ENCODE measurements around the gene ARHGAP8.
"Not testable (repeated sequence)": the region's sequence is repeated elsewhere in the genome, so short reads cannot be mapped to it uniquely, and the experiment has no call there.

The ARHGAP8 gene

DNA sequence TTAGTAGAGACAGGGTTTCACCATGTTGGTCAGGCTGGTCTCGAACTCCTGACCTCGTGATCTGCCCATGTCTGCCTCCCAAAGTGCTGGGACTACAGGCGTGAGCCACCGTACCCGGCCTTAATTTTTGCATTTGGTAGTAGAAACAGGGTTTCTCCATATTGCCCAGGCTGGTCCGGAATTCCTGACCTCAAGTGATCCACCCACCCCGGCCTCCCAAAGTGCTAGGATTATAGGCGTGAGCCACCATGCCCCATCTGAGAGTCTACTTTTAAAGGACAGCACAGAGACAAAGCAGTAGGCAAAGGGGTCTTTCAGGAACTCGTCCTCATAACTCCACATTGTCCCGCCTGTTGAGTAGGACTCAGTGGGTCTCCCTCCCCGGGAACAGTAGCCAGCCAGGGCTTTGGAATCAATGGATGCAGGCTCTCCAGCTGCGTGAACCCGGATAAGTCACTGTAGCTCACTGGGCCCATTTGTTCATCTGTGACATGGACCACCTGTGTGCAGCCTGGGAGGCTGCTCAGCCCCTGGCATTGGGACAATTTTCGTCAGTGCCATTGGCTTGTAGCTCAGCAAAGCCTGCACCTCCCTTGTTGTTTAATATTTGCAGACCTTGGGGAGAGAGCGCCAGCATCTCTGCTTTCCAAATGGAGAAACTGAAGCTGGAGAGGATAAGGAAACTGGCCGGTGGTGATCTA lies 86.1 kb downstream of the ARHGAP8 start:
- no peak for DNase-seq

DNA sequence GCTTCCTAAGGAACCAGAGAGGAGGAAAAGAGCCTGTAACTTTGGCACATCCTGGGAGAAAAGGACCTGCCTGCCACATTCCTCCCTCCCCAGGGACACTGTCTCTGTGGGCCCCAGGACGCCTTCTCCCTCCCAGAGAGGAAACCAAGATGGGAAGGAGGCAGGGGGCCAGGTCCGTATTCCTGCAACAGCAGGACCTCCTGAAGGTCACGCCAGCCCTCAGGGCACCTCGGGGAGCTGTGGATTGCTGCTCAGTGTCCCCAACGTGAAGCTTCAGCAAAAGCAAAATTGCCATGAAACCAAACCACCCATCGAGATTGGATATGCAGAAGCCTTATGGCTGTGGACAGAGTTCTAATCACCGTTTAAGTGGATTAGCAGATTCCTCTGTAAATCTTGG lies 86.7 kb downstream of the ARHGAP8 start:
- no peak for DNase-seq

DNA sequence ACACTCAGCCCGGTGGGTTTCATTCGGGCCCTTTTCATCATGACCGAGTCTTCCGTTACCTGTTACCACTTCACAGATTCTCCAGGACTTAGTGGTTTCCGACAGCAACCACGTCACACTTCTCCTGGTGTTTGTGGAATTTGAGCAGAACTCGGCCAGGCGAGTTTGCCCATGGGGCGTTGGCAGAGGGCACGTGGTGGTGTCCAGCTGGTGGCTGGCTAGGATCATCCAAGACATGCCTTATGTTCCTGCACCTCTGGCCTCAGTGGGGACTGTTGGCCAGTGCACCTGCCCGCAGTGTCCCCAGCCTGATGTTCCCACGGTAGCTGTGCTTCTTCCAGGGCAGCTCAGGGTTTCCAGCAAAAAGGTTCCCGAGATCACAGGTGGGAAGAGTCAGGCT lies 87.3 kb downstream of the ARHGAP8 start:
- no peak for DNase-seq

DNA sequence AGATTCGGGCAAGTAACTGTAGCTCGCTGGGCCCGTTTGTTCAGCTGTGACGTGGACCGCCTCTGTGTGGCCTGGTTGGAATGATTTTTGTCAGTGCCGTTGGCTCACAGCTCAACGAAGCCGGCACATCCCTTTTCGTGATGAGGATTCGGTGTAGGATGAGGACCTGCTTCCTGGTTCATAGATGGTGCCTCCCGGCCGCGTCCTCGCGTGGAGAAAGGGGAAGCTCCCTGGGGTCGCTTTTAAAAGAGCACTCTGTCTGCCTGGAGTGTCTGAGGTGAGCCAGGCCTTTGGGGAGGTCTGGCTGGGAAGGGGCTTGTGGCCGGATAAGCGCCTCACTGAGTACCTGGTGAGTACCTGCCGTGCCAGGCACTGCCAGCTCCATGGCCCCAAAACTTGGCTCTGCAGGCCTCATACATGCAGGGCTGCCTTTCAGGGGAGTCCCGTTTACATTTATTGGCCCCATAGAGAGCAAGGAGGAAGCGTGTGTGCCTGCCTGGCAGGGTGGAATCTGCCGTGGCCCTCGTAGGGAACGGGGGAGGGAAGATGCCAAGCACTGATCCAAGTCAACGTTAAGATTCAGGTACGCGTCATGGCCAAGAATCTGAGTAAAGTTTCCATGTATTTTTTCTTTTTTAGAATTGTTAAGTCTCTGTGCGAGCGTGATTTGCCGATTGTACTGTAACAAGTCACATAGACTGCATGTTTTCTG lies 88.4 kb downstream of the ARHGAP8 start:
- DNase-seq: no peak

DNA sequence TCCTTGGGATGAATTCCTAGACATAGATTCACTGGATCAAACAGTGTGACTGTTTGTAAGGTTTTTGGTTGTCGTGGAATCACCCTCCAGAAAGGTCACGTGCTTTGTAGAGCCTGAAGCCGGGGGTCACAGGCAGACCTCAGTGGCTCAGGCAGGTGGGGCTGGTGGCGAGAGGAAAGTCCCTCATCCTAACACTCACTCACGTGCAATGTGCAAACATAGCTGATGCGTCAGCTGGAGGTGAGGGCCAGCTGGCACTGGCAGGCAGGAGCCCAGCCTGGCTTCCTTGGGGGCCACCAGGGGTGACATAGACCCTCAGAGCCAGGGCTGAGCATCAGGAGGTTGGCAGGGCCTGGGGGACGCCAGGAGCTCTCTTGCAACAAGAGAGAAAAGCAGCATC lies 90.0 kb downstream of the ARHGAP8 start:
- DNase-seq: no peak

DNA sequence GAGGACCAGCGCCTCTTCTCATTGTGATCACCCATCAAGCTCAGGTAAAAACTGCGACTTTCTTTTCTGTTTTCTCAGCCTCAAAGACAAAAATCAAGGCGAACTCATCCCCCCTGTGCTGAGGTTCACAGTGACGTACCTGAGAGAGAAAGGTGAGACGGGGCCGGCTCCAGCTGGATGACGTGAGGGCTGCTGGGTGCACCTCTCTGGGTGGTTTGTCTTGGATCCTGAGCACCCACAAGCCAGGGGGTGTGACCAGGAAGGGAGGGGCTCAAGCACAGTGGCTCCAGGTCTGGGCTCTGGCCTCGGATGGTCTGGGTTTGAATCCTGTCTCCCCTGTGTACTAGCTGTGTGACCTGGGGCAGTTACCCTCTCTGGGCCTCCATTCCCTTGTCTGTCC lies 92.8 kb downstream of the ARHGAP8 start:
- no peak for DNase-seq

DNA sequence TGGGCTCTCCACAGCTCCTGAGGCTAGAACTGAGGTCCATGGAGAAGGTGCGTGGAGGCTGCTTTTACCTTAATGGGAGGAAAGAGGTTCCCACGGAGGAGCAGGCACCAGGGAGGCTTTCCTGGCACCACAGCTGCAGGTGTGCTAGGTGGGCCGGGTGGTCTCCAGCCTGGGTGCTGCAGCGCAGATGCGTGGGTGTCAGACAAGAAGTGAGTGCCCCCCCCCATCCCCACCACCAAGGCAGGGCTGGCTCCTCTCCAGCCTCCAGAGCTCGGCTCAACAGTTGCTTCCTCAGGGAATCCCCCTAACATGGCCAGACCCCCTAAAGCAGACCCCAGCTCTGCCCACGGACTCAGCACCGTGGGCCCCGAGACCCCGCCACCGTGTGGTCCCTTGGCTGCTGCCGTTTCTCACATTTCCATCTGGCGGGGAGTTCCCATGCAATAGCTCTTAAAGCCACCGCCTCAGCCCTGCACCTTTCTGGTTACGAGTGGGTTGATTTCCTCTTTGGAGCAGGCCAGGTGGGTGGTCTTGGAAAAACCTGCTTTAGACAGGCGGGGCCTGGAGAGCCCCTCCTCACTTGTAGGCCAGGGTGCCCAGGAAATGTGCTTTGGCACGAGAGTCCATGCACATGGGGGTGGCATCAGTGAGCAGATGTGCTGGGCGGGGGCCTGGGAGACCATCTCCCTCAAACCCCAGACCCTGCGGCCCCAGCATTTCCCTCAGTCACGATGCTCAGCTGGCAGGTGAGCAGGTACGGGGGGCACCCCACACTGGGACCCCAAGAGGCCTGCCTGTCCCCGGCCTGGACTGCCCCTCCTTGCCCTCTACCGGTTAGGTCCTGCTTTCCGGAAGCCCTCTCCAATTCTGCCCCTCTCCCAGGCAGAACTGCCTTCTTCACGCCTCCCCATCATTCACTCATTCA lies 93.7 kb downstream of the ARHGAP8 start:
- DNase-seq: no peak

DNA sequence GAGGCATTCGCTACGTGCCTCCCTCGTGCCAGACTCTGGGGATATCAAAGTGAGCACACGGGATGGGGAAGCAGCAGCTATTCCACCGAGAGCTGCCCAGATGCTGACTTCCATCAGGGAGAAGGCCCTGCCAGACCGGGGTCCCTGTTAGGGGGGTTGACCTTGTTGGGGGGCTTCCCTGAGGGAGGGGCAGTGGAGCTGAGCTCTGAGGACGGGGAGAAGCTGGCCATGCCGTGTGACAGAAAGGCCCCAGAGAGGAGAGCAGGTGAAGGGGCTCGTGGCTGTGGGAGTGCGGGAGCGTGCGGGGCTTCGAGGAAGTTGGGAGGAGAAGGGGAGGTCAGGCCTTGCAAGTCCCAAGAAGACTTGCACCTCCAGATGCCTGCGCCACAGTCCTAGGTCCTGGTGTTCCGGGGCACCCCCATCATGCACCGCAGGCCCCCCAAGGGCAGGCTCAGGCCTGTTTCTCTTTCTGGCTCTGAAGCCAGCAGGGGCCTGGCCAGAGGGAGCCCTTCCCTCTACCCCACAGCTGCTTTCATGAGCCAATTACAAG lies 94.4 kb downstream of the ARHGAP8 start:
- DNase-seq: no peak

DNA sequence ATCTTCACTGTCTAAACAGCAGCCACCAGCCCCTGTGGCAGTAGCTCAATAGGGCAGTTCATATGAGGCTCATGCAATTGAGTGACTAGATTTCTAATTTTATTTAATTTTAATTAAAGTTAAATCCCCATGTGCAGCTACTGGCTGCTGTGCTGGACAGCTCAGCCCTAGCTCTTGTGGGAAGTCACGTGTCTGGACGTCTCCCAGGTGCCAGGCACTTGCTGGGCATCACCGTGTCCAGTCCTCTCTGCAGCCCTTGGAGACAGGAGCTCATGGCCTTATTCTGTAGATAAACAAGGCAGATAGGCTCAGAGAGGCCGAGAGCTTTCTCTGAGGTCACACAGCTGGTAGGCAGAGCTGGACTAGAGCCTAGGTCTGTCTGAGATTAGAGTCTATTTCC lies 95.0 kb downstream of the ARHGAP8 start:
- no peak for DNase-seq

DNA sequence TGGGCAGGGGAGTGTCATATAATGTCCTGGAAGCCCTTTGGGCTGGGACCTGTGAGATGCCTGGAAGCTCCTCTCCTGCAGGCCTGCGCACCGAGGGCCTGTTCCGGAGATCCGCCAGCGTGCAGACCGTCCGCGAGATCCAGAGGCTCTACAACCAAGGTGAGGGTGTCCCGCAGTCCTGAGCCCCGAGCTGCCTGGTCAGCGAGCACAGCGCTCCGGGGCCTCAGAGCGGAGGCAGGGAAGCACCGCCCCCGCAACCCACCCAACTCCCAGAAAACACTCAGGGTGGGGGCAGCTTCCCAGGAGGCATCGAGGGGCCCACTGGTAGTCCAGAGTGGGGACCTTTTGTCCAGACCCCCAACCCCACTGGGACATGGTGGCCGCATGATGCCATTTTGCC lies 95.5 kb downstream of the ARHGAP8 start:
- no peak for DNase-seq

DNA sequence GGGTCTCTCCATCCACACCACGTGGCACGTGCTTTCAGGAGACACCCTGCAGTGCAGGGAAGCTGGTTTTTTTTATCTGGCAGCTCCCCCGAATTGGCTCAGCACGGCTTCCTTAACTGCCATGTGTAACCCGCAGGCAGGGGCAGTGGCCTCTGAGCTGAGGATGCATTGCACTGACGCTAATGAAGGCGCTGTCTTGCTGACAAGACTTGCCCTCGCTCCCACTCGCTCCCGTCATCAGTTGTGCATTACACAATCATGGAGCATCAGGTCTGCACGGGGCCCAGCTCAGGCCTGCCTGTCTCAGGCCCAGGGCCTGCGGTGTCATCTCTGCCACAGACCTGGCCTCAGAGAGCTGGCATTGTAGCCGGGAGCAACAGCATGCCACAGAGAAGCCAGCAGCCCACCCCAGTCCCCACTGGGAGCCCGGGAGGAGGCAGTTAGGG lies 95.9 kb downstream of the ARHGAP8 start:
- no peak for DNase-seq

DNA sequence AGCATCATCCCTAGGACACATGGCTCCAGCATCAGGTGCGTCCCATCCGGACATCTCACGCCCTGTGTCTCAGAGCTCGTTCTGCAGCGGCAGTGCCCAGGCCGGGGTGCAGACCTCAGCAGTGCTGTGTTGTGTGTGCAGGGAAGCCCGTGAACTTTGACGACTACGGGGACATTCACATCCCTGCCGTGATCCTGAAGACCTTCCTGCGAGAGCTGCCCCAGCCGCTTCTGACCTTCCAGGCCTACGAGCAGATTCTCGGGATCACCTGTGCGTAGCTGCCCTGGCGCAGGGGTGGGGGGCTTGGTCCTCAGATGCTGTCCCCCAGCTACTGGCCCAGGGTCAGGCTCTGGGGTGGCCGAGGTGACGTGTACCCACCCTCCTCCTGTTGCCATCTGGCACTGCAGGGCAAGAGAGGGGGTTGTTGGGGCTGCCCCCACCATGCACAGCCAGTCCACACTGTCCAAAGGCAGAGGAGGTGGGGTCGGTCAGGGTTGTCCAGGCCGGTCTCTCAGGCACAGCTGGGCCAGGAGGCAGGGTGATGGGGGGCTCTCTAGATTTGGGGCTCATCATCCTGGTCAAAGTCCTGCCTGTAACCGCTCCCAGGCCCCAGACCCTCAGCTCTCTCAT lies 96.5 kb downstream of the ARHGAP8 start:
- DNase-seq: no peak

DNA sequence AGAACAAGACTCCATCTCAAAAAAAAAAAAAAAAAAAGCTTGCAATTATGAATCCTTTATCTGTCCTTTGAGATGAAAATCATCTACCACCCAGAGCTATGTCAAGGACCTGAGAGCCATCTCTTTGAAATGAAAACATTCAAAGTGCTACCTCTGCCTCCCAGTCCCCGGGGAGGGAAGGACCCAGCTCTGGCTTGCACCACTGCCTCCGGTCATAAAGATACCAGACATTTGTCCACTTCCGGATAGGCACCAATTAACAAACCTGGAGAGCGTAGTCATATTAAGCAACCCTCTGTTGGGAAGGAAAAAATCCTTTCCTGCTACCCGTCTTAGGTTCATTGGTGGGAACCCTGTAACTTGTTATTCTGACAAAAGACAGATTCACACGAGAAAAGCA lies 98.6 kb downstream of the ARHGAP8 start:
- DNase-seq: no peak

DNA sequence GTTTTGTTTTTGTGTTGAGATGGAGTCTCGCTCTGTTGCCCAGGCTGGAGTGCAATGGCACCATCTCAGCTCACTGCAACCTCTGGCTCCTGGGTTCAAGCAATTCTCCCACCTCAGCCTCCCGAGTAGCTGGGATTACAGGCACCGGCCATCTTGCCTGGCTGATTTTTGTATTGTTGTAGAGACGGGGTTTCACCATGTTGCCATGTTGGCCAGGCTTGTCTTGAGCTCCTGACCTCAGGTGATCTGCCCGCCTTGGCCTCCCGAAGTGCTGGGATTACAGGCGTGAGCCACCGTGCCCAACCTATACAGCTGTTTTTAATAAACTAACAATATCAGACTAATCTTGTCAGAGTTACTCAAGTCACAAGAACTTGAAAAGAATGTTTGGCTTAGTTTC lies 102.3 kb downstream of the ARHGAP8 start:
- DNase-seq: not testable (repeated sequence)

DNA sequence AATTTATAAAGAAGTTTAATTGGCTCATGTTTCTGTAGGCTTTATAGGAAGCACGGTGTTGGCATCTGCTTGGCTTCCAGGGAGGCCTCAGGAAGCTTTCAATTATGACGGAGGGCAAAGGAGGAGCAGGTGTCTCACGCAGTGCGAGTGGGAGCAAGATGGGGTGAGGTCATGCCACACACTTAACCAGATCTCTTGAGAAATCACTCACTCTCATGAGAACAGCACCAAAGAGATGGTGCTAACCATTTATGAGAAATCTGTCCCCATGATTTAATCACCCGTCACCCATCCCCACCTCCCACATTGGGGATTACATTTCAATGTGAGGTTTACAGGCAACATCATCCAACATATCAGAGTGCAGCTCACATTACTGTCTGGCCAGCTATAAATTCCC lies 103.5 kb downstream of the ARHGAP8 start:
- no peak for DNase-seq

DNA sequence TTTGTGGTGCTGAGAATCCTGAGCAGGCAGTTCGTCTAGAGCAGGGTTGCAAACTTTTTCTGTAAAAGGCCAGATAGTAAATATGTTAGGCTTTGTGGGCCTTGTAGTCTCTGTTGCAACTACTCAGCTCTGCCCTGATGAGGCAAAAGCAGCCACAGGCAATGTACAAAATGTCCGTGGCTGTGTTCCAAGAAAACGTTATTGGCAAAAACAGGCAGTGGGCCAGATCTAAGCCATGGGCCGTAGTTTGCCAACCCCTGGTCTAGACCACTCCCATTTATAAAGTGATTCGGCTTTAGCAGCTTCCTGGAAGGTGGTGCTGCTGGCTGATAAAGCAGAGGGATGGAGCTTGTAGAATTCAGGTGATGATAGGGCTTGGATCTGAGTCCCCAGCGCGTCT lies 106.4 kb downstream of the ARHGAP8 start:
- DNase-seq: not testable (repeated sequence)

DNA sequence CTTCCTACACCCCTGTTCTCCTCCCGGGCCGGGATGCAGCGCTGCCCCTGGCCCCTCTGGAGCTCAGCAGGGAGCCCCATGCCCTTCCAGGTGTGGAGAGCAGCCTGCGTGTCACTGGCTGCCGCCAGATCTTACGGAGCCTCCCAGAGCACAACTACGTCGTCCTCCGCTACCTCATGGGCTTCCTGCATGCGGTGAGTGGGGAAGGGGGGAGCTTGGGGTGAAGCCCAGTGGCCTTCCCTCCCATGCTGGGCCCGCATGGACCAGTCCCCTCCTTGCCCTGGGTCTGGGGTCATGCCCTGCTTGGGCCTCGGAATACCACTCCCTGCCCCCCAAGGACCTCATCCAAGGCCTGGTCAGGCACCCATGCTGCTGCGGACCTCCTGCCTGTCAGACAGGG lies 107.3 kb downstream of the ARHGAP8 start:
- DNase-seq: no peak

DNA sequence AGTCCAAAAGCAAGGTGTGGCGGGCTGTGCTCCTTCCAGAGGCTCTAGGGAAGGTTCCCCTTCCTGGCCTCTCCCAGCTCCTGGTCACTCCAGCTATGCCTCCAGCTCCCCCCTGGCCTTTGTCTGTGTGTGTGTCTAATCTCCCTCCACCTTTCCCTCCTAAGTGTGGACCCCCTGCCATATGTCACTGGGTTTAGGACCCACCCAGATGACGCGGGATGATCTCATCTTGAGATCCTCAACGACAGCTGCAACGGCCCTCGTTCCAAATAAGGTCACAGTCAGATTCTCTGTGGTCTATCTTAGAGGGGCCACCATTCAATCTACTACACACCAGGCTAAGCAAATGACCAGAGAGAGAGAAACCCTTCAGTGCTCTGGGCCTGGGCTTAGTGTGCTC lies 107.9 kb downstream of the ARHGAP8 start:
- no peak for DNase-seq

DNA sequence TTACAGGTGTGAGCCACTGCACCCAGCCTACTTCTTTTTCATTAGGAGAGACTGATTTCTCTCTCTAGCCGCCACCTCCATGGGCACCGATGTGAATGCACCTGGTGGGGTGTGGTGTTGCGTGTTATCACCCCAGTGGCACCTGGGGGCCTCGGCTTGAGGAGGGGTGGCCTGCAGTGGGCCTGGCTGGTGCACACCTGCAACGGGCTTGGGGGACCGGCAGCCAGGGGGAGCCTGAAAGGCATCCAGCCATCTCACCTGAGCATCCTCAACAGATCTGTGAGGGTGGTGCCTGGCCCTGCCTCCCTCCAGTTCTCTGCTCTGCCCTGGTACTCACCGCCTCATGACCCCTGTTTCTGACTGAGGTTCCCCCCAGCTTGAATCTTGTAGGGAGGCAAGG lies 108.9 kb downstream of the ARHGAP8 start:
- DNase-seq: no peak

DNA sequence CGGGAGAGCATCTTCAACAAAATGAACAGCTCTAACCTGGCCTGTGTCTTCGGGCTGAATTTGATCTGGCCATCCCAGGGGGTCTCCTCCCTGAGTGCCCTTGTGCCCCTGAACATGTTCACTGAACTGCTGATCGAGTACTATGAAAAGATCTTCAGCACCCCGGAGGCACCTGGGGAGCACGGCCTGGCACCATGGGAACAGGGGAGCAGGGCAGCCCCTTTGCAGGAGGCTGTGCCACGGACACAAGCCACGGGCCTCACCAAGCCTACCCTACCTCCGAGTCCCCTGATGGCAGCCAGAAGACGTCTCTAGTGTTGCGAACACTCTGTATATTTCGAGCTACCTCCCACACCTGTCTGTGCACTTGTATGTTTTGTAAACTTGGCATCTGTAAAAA lies 109.9 kb downstream of the ARHGAP8 start:
- no peak for DNase-seq

DNA sequence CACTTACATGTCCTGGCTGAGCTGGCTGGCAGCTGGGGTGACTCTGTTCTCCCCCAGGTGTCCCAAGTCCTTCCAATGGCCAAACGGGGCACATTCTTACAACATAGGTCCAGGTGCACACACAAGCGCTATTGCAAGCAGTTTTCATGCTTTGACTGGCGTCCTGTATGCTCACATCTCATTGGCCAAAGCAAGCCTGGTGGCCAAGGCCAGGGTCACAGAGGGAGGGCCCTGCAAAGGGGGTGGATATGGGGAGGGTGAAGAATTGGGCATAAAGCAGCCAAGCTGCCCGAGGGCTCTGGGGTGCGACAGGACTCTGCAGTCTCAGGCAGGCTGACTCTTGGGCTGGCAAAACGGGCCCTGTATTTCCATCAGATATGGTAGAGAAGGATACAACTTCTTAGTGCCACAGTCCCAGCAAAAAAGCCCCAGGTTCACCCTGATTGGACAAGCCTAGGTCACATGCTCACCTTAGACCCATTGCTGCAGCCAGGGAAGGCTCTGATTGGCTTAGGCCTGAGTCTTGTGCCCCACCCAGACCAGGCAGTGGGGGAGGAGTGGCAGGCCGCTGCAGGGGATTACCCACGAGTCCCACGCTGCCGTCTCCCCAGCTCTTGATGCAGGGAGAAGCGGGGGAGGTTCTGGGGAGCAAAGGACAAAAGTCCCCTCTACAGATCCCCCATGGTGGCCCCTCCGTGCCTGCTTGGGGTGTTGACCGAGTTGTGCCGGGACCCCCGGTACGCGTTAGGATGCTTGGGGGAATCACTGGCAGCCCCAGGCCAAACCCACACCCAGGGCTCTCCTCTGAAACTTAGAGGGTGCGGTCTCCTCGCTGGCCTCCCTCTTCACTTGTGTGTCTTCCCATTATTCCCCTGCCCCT lies 110.8 kb downstream of the ARHGAP8 start:
- DNase-seq: no peak
